ENCODE results near the gene ODAPH. TPM values are rescaled to one million over a fixed set of nuclear protein-coding genes. Genes with fewer than 3 reads are reported as not detected.
A peak's percentile ranks its signal among the peaks of the same experiment; 100 is the strongest.
"Not testable (repeated sequence)": the region's sequence is repeated elsewhere in the genome, so short reads cannot be mapped to it uniquely, and the experiment has no call there.

The ODAPH gene
- total RNA-seq, 6 experiments from 2014 or later, result not detected

DNA sequence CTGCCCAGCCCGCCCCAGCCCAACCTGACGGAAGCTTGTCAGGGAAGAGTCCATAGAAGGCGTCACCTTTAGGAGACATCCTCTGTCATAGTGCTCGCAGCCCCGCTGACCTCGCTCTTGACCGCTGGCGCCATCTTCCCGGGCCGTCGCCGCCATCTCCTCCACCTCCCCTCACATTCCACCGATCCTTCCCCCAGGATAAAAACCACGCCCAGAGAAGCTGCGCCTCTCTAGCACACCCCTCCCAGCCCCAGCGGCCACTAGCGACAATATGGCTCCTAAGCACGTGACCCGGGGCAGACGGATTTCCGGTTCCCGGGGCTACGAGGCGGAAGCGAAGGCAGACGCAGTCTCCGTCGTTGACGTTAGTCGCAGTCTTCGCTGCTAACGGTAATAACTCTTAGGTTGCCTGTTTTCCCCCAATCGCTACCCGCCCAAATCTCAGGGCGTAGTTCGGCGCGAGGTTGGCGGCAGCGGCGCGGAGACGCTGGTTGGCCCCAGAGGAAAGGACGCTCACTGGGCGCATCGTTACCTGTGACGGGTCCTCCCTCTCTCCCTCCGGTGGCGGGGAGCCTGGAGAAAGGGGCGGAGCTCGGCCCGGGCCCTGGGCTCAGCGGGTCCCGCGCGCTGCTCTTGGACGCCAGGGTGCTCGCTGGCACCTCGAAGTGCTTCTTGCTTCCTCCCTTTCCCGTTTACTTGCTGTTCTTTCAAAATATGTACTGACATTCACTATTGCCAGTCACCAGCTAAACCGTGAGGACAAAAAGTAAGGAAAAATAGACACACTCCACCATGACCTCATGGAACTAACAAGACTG, 41.5 kb upstream of the ODAPH start, which contains the start of the genes RCHY1 and THAP6:
Gene RCHY1 (minus strand): TSS at position 273 of the 818 bp plus-strand sequence. CDS start 117 bp downstream, at position 156.
Gene THAP6 (plus strand): TSS at position 343 of the 818 bp plus-strand sequence. CDS start 980 bp downstream, outside the sequence.
- no peaks in the 10 kb centered on the region for H3K27me3 Mint-ChIP-seq (ENCODE audit: insufficient read depth)
- H3K4me1 Mint-ChIP-seq (ENCODE audit: low read depth), result peaks cover 9% of the 10 kb centered on the region
- no peak within 1 kb of the TSS; the same call in 1 of the 2 replicates for H3K4me3 Mint-ChIP-seq
- TF ChIP-seq CTCF (IDR thresholded peaks at IDR 0.05), result no peak; the same call in 1 of the 2 replicates
- peaks cover 33% of the 10 kb centered on the region for H3K36me3 Mint-ChIP-seq (ENCODE audit: low read depth)
- no peaks in the 10 kb centered on the region for H3K9me3 Mint-ChIP-seq
- DNase-seq, result peak; percentile 96
- H3K27ac Mint-ChIP-seq, result no peak within 1 kb of the TSS

DNA sequence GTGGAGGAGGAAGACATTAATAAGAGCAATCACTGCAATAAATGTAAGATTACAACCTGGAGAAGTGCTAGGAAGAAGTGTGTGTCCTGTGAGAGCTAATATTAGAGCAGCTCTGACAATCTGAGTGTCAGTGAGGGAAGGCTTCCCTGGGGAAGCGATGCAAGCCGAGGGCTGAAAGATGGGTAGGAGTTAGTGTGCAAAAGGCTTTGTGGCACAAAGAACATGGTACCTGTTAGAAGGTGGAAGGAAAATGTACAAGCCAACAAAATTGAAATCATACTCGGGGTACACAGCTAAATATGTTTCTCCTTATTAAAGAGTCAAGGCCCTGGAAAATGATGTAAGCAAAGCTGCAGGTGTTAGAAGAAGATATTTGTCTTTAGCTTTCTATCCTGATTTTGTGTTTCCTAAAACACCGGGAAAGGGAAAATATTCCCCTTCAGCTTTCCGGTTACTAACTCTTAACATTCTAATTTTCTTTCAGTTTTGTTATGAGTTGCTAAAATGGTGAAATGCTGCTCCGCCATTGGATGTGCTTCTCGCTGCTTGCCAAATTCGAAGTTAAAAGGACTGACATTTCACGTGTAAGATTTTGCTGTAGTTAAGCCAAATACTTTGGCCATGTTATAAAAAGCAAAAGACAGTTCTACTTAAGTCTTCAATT, 40.8 kb upstream of the ODAPH start:
- Mint-ChIP-seq H3K27ac (no peak overlapping the region), H3K4me3 (no peak overlapping the region; the same call in 1 of the 2 replicates), H3K9me3 (no peaks in the 10 kb centered on the region), H3K36me3 (ENCODE audit: low read depth) (peaks cover 26% of the 10 kb centered on the region), H3K4me1 (ENCODE audit: low read depth) (peaks cover 9% of the 10 kb centered on the region), H3K27me3 (ENCODE audit: insufficient read depth) (no peaks in the 10 kb centered on the region)
- TF ChIP-seq CTCF (IDR thresholded peaks at IDR 0.05), result no peak
- DNase-seq, result no peak

DNA sequence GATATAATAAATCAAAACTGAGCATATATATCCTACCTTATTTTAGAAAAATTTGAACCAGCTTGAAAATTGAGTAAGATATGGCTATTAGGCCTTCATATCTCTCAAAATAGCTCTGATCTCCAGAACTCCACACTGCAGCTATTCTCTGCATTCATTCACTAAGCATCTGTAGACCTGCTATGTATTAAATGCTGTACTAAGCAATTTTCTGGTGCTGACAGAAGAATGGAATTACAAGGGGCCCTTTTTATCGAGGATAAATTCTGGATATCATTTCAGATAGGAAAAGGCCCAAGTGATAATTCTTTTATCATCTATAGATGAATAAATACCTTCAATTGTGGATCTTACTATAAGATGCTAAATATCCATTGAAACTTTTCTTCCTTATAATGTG, 39.7 kb upstream of the ODAPH start:
- no peak for DNase-seq
- Mint-ChIP-seq H3K4me1 (ENCODE audit: low read depth) (peaks cover 9% of the 10 kb centered on the region), H3K9me3 (no peaks in the 10 kb centered on the region), H3K27ac (no peak overlapping the region), H3K36me3 (ENCODE audit: low read depth) (peaks cover 18% of the 10 kb centered on the region), H3K27me3 (ENCODE audit: insufficient read depth) (no peaks in the 10 kb centered on the region), H3K4me3 (no peak overlapping the region)
- TF ChIP-seq CTCF (IDR thresholded peaks at IDR 0.05), result no peak

DNA sequence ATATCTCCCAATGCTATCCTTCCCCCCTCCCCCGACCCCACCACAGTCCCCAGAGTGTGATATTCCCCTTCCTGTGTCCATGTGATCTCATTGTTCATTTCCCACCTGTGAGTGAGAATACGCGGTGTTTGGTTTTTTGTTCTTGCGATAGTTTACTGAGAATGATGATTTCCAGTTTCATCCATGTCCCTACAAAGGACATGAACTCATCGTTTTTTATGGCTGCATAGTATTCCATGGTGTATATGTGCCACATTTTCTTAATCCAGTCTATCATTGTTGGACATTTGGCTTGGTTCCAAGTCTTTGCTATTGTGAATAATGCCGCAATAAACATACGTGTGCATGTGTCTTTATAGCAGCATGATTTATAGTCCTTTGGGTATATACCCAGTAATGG, 36.4 kb upstream of the ODAPH start:
- not testable (repeated sequence) for H3K27ac Mint-ChIP-seq; H3K4me3 Mint-ChIP-seq; DNase-seq; H3K4me1 Mint-ChIP-seq (ENCODE audit: low read depth); H3K27me3 Mint-ChIP-seq (ENCODE audit: insufficient read depth); H3K9me3 Mint-ChIP-seq
- H3K36me3 Mint-ChIP-seq (ENCODE audit: low read depth), result peaks cover 18% of the 10 kb centered on the region

GRCh38 chr4:75525086-75525485, 30.8 kb upstream of the ODAPH start:
- DNase-seq, result no peak
- no peaks in the 10 kb centered on the region for H3K27me3 Mint-ChIP-seq (ENCODE audit: insufficient read depth)

More at GRCh38 chr4:75525086-75525485, 30.8 kb upstream of the ODAPH start:
- no peaks in the 10 kb centered on the region for H3K4me1 Mint-ChIP-seq (ENCODE audit: low read depth)
- peaks cover 2% of the 10 kb centered on the region for H3K36me3 Mint-ChIP-seq (ENCODE audit: low read depth)
- H3K4me3 Mint-ChIP-seq, result no peak overlapping the region
- TF ChIP-seq CTCF (IDR thresholded peaks at IDR 0.05), result no peak
- H3K9me3 Mint-ChIP-seq, result no peaks in the 10 kb centered on the region
- no peak overlapping the region for H3K27ac Mint-ChIP-seq
